HG03520 (cell line): ENCODE measurements around the gene FBXW4.

Experiments used
- ATAC-seq: cut with Tn5 transposase; IDR thresholded peaks from one replicate; pipeline ENCODE4 v1.9.1; 2021; ENCODE audit warnings: mild to moderate bottlenecking, moderate library complexity; ENCODE audit not compliant: unreplicated experiment

The FBXW4 gene

GRCh38 chr10:101569323-101569621, 125.7 kb downstream of the FBXW4 start:
- ATAC-seq: no peak

GRCh38 chr10:101568054-101568745, 126.8 kb downstream of the FBXW4 start:
- no peak for ATAC-seq

GRCh38 chr10:101567165-101568006, 127.6 kb downstream of the FBXW4 start:
- ATAC-seq: no peak

- ATAC-seq: no peak
These were observed 128.4 kb downstream of the FBXW4 start for GRCh38 chr10:101566333-101567164.

GRCh38 chr10:101565936-101566332, 129.0 kb downstream of the FBXW4 start:
- no peak for ATAC-seq

- no peak for ATAC-seq
These were observed 129.5 kb downstream of the FBXW4 start for GRCh38 chr10:101565370-101565900.

- no peak for ATAC-seq
These were observed 130.4 kb downstream of the FBXW4 start for GRCh38 chr10:101564490-101564991.

- no peak for ATAC-seq
These were observed 131.4 kb downstream of the FBXW4 start for GRCh38 chr10:101563497-101564040.

GRCh38 chr10:101563007-101563406, 132.0 kb downstream of the FBXW4 start:
- ATAC-seq: no peak

- ATAC-seq: no peak
These were observed 132.7 kb downstream of the FBXW4 start for GRCh38 chr10:101562231-101562630.

- no peak for ATAC-seq
These were observed 133.7 kb downstream of the FBXW4 start for GRCh38 chr10:101561068-101561915.
